Stimulated activated CD8-positive, alpha-beta memory T cell treated with anti-CD3 and anti-CD28 coated beads, Interleukin-12 subunit alpha, Interleukin-12 subunit beta, amount 100 ng/mL, for 4 hours (primary cell): Measurements from ENCODE around the gene OR2V2.
A peak's percentile ranks its signal among the peaks of the same experiment; 100 is the strongest.
"Not testable (repeated sequence)": the region's sequence is repeated elsewhere in the genome, so short reads cannot be mapped to it uniquely, and the experiment has no call there.

Source experiments
- DNase-seq: peaks from one replicate; pipeline ENCODE4 v3.0.0-alpha.2; 2020; ENCODE audit warnings: low read depth

The OR2V2 gene

DNA sequence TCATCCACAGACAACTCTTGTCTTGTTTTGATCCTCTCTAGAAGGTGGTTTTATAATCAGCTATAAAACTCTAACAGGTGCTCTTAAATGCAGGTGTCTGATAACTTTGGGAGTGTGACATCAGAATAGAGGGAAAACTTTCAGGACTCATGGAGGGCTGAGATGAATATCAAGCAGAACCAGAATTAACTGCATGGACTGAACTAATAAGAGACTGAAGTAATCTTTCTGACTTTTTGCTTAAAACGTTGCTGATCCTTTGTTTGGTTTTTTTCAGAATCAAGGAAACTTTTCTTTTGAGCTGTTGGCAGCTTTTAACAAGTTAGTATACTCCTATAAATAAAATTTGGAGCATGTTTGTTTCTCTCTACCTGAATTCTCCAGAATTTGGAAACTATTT lies 2.3 kb upstream of the OR2V2 start:
- DNase-seq: no peak

DNA sequence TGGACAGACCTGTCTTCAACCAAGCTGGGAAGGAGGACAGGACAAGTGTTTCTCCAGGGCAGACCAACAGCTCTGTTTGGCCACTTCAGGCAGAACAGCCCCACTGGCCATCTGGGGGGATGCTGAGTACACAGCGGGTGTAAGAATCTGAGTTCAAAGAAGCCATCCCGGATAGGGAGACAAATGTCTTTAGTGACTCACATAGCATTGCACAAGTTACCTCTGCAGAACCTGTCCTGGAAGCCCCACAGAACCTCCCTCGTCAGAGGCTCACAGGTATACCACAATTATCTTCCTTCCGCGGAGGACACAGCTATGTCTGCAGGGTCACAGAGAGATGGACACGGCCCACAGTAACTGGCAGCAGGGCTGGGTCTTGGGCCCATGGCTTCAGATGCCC lies 2.0 kb downstream of the OR2V2 start:
- no peak for DNase-seq

DNA sequence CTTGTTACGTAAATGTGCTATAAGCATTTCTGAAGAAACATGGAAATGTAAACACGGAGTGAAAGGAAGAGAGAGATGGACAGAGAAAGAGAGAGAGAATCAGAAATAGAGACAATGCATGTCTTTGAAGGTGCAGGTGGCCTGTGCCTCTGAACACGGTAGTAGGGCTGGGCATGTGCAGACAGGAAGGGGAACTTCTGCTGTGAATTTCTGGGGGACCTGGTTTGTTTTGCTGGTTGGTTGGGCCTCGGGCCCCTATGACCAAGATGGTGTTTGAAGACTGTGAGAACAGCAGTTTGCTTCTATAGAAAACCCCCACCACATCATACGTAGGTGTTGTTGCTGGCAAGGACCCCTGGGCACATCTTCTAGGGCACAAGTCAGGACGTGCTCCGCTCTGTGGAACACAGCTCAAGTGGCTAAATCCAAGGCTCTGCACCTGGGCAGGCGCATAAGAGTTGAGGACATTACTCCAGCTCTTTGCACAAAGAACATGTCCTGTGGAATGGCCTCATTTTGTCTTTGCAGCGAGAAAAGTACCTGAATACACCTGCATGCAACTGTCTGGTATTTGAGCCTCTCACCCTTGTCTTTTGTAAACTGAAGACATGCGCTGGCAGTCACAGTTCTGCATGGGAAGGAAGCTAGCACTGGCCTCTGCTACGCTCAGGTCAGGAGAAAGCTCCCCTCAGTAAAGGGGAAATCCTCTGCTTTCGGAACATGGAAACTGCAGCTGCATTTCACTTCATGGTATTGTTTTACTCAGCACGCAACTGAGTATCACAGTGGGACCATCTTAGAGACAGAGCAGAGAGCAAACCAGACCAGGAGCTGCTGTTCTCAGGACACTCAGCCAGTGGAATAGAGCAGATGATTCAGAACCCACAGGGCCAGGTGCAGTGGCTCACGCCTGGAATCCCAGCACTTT lies 2.7 kb downstream of the OR2V2 start:
- no peak for DNase-seq

DNA sequence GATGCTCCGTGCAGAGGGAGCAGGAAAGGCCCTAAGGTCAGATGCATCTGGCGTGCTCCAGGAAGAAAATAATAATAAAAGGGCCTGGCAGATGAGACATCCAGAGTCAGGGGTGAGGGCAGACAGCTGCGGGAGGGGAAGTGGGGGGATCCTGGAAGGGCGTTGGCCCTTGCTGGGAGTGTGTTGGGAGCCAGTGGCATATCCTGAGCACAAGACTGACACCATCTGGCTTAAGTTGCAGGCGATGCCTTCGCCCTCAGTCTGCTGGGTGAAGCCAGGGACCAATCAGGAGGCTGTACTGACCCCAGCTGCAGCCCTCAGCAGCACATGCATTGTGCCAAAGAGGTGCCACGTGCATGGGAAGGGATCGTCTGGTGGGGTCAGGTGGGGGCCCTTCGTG lies 3.8 kb downstream of the OR2V2 start:
- no peak for DNase-seq

DNA sequence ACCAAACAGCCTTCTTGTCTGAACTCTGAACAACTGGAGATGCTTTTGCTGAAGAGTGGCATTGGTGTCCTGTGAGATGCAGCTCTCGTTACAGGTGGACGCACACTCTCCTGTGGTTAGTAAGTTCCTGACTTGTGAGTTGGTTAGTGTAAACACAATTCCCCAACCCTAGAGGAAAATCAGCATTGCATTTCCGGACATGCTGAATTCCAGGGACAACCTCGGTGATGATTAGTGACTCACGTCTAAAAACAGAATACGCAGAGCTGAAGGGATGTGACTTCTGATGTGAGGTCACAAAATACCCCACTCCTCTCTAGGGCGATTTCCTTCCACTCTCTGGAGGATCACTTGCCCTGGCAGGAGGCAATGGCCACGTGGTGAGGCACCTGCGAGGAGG lies 5.0 kb downstream of the OR2V2 start:
- no peak for DNase-seq

DNA sequence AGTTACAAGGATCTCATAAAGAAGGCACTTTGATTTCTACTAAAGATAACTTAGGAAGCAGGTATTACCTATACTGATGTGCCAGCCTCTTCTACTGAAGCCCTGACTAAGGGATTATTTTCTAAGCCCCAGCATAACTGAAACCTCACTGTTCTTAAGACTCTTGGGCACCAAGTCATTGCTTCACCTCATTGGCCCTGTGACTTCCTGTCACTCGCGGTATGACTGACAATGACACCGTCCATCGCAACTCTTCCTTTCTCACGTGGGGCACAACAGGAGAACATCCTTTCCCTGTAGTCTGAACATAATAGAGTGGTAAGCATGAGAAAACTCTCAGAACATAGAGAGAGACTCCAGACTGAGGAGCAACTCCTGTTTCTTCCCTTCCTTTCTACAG lies 6.4 kb downstream of the OR2V2 start:
- no peak for DNase-seq

DNA sequence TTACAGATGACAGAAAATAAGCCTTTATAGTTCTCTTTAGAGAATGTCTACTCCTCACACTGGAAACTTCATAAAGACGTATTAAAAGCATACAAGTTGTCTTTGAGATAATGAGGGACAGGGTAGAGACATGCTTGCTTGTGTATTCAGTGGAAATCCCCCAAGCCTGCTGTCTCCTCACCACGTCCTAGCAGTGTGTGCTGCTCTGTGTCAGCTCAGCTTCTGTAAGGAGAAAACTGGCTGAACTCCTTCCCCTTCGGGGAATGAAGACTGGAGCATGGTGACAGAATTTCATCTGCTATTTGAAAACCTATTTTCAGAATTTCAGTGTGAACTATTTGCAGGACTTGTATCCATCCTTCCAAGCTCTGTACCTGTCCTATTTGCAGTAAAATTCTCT lies 9.4 kb downstream of the OR2V2 start:
- DNase-seq: no peak

DNA sequence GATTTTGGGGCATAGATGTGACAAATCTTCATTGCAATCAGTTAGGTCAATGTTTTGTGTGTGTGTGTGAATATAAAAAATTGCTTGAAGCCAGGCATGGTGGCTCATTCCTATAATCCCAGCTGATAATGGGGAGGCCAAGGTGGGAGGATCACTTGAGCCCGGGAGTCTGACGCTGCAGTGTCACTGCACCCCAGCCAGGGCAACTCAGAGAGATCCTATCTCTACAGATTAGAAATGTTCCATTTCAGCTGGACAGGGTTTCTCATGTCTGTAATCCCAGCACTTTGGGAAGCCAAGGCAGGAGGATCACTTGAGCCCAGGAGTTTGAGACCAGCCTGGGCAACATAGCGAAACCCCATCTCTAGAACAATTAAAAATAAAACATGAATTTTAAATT lies 11.5 kb downstream of the OR2V2 start:
- DNase-seq: no peak

DNA sequence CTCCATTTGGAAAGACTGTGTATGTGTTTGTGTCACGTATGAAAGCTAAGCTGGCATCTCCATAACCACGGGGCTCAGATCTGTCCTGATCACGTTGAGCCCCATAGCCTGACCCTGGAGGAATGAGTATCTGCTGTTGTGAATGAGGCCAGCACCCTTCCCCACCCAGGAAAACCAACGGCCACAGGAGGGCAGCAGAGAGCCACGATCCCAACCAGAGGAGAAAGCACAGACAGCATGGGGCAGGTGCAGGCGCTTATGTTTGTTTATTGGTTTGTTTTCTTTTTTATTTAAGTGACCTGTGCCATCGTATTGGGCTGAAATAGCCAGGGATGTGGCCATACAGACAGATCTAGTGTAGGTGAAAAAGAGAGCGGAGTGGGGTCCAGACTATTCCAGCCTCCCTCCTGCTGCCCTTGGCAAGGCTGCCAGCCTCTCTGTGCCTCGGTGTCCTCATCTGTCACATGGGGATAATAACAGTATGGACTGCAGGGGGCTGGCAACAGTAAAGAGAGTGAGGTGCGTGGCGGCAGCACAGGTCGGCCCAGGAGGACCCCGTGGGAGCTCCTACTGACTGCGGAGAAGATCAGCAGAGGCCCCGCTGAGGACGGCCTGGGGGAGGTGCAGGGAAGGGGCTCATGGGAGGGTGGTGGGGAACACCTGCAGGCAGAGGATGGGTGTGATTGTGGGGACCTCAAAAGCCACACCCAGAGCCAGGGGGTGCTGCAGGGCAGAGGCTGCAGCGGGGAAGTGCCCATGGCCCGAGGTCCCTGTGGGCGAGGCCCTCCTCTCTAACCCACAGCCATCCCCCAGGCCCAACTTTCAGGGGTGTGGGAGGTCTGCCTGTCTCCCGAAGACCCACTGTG lies 12.1 kb downstream of the OR2V2 start:
- peak; percentile 74 for DNase-seq

DNA sequence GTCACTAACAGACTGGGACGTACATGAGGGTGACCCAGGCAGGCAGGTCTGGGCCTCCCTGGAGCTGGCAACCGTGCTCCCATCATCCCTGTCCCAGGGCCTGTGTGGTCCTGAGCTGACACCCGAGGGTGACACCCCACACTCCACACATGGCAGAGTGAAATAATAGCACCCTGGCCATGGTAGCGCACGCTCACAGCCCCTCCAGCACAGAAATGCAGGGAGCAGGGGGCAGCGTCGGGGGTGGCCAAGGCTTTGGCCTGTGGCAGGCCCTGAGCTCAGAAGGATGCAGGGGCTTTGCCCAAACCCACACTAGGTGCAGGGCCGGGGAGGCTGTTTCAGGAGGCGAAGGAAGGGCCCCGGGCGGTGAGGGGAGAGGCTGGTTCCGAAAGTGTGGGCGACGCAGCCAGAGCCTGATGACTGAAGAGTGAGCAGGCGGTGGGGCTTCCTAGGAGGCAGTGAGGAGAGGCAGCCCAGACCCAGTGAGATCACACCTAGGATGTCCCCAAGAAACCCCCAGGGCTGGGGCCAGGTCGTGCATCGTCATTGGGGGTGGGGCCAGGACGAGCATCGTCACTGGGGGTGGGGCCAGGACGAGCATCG lies 12.9 kb downstream of the OR2V2 start:
- peak; percentile 58 for DNase-seq

DNA sequence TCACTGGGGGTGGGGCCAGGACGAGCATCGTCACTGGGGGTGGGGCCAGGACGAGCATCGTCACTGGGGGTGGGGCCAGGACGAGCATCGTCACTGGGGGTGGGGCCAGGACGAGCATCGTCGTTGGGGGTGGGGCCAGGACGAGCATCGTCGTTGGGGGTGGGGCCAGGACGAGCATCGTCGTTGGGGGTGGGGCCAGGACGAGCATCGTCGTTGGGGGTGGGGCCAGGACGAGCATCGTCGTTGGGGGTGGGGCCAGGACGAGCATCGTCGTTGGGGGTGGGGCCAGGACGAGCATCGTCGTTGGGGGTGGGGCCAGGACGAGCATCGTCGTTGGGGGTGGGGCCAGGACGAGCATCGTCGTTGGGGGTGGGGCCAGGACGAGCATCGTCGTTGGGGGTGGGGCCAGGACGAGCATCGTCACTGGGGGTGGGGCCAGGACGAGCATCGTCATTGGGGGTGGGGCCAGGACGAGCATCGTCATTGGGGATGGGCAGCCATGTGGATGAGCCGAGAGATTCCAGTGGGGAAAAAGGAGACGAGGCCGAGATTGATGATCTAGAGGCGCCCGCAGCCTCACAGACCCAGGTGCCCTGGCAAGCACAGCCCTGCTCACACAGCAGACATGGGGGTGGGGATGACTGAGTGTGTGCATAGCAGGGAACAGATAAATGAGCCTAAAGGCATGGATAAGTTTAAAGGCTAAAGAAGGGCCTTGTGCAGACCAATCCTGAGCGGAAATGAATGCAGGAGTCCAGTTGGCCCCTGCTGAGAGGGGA lies 13.6 kb downstream of the OR2V2 start:
- DNase-seq: not testable (repeated sequence)

DNA sequence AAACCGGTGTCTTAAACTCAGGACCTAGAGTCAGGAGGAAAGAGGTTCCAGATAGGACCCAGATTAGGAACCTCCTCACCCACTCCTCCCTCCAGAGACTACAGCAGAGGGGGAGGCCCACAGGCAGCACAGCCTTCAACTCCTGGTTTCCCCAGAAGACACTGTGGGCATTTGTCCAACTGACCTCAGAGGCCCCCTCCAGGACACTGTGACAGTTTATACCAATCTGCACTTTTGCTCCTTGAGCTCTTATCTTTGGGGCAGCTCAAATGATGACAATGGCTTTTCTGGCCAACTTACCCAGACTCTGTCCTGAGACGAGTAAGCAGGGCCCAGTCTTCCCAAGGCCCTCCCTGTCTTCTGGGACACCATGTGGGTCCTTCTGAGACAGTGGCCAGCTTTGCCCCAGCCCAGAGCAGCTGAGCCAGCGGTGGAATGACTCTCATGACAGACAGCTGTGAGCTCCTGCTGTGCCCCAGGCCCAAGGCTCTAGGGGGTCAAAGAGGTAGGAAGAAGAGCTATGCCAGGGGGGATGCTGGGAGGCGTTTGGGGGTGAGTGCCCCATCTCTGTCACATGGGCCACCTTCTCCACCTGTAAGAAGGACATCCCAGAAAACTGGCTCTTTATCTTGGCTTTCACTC lies 14.3 kb downstream of the OR2V2 start:
- DNase-seq: no peak

DNA sequence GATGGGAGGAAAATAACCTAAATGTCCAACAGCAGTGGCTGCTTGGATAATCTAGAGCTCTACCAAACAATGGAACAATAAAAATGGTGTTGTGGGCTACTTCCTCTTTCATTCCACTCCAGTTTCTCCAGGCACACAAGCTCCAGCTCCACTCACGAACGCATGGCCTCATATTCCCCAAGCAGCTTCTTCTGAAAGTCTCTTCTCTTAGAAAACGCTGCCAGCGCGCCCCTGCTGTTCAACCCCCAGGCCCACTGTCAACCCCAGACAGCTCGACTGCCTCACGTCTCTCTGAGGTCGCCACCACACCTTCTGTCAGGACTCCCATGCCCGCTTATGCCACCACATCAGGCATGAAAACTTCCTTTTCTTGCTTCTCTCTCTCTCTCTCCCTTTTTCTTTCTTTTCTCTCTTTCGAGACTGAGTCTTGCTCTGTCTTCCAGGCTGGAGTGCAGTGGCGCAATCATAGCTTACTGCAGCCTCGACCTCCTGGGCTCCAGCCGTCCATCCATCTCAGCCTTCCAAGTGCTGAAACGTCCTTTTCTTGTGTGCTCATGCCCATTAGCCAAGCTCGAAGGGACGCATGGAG lies 16.2 kb downstream of the OR2V2 start:
- DNase-seq: no peak

DNA sequence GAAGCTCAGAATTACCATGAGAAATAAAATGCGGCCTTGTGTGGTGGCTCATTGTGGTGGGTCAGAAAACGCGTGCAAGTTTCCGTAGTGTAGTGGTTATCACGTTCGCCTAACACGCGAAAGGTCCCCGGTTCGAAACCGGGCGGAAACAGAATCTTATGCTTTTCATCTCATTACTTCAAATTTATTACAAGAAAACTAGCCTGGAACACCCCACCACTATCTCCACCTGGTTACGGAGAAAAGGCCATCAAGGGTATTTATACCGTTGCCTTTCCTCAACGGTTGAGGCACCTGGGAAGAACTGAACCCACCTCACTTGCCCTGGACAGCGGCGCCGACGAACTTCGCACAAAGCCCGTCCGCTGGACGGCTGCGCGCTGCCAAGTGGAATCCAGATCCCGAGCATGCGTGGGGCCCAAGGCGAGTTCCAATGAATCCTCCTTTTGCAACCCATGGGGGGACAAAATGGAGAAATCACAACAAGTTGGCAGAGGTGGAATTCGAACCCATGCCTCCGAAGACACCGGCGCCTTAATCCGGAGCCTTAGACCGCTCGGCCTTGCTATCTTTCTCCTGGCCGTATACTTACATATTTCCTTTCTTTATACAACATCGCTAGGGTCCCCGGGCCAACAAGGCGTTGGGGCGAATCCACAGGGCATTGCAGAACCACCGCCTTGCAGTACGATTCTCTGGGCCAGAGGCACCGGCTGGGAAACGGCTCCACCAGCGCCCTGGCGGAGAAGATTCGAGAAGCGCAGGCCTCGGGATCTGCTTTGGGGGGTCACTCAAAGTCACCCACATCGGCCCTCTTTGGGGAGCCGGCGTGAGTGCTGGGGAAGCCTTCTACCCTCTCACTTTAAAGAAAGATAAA lies 16.9 kb downstream of the OR2V2 start:
- DNase-seq: no peak

DNA sequence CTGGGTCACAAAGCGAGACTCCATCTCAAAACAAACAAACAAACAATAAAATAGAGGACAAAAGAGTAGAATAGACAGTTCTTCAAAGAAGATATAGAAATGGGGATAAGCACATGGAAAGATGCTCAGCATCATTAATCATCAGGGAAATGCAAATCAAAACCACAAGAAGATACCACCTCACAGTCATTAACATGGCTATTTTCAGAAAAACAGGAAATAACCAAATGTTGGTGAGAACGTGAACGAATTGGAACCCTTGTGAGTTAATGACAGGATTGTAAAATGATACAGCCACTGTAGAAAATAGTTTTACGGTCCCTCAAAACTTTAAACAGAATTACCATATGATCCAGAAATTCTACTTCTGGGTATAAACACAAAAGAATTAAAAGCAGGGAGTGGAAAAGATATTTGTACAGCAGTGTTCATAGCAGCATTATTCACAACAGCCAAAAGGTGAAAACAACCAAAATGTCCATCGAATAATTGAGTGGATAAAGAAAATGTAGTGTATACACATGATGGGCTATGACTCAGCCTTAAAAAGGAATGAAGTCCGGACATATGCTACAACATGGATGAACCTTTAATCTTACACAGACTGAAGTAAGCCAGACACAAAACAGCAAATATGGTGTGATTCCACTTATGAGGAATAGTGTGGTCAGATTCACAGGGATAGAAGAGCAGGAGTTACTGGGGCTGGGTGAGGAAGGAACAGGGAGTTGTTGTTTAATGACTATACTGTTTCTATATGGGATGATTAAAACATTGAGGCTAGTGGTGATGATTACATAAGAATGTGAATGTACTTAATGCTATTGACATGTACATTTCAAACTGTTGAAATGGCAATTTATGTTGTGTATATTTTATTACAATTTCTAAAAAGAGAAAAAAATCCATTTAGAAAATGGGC lies 19.7 kb downstream of the OR2V2 start:
- DNase-seq: no peak

DNA sequence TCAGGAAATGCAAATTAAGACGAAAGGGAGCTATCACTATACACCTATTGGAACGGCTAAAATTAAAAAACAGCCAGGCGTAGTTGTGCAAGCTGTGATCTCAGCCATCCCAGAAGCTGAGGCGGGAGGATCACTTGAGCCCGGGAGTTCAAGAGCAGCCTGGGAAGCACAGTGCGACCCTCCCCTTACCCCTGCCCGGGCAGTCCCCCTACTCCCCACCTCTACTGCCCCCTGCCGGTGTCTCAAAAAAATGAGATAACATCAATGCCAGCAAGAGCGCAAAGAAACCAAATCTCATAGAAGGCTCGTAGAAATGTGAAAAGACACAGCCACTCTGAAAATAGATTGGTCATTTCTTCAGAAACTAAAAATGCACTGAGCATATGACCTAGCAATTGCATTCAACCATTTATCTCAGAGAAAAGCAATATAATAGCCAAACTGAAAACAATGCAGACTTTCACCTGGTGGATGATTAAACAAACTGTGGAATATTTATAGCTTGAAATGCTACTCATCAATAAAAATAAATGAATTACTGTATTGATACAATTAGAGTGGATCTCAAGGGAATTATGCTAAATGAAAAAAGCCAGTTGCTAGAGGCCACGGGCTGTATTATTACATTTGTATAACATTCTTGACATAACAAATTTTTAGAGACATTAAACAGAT lies 20.6 kb downstream of the OR2V2 start:
- DNase-seq: no peak

DNA sequence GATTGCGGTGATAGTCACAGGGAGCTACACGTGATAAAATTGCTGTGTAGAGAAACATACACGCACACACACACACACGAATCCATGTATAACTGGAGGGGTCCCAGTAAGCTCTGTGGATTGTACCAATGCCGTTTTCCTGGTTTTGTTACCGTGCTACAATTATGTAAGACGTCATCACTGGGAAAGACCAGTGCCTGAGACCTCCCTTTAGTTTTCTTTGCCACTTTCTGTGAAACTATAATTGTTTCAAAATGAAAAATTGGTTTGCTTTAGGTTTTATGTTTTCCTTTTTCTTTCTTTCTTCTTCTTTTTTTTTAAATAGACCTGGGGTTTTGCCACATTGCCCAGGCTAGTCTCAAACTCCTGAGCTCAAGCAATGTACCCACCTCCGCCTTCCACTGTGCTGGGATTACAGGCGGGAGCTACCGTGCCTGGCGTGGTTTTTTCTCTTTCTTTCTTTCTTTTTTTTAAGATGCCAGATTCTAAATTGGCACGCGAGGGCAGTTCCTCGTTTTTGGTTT lies 21.3 kb downstream of the OR2V2 start:
- no peak for DNase-seq
